Vagina (tissue), 2 donors: Measurements from ENCODE around the gene APLP2.

Experiments used
- CTCF ChIP-seq, 3 experiments: fragments of 450-650 bp in 2 of 3; fragments of 200-600 bp in 1 of 3; sonication (generic) in 1 of 3; IDR thresholded peaks; one replicate each; pipeline ENCODE4 v1.5.1; 2017 to 2019; ENCODE audit warnings: antibody characterized with exemption in 3 of 3, mild to moderate bottlenecking in 2 of 3, moderate library complexity in 2 of 3
- POLR2A ChIP-seq, 2 donors: fragments of 450-650 bp; IDR thresholded peaks; one replicate each; pipeline ENCODE4 v1.6.1; 2017; ENCODE audit warnings: antibody characterized with exemption in 2 of 2, mild to moderate bottlenecking in 2 of 2, moderate library complexity in 2 of 2
- POLR2AphosphoS5 ChIP-seq, 2 donors: sonication (generic); formaldehyde crosslinking; IDR thresholded peaks; one replicate each; pipeline ENCODE4 v1.9.0; 2017; ENCODE audit warnings: antibody characterized with exemption in 2 of 2, mild to moderate bottlenecking in 2 of 2, low read depth in 1 of 2; ENCODE audit not compliant: insufficient read depth in 1 of 2

GRCh38 chr11:130161441-130162145 is 91.9 kb downstream of the APLP2 start:
- TF ChIP-seq CTCF (IDR thresholded peaks at IDR 0.05): no peak
- TF ChIP-seq POLR2A (IDR thresholded peaks at IDR 0.05): no peak
- no peak for TF ChIP-seq POLR2AphosphoS5 (IDR thresholded peaks at IDR 0.05; ENCODE audit: insufficient read depth in 1 of 2, low read depth in 1 of 2)
